PFSK-1 (cell line): ENCODE measurements around the gene TOP2B.

Source experiments
- FOXP2 ChIP-seq: optimal IDR thresholded peaks from 2 replicates; pipeline ENCODE3; 2011; ENCODE audit warnings: borderline replicate concordance, control low read depth, inconsistent platforms; ENCODE audit not compliant: insufficient read depth; ENCODE audit errors: extremely low read length, extremely low read depth
- POLR2AphosphoS5 ChIP-seq: IDR thresholded peaks from 2 replicates; pipeline ENCODE4 v1.6.1; 2012; ENCODE audit warnings: low read depth, mild to moderate bottlenecking, control low read depth, low read length, moderate library complexity
- SIN3A ChIP-seq: IDR thresholded peaks from 2 replicates; pipeline ENCODE4 v1.6.1; 2012; ENCODE audit warnings: mild to moderate bottlenecking, low read length, moderate library complexity, borderline replicate concordance; ENCODE audit not compliant: insufficient read depth
- TAF1 ChIP-seq: IDR thresholded peaks from 2 replicates; pipeline ENCODE4 v1.6.1; 2012; ENCODE audit warnings: low read length, control low read depth, borderline replicate concordance; ENCODE audit not compliant: insufficient read depth
- TF ChIP-seq, protein P1 (sequence below), 2 experiments: IDR thresholded peaks; 2 replicates each; pipeline versions ENCODE4 v1.6.1 to v1.8.0; 2011 to 2012; ENCODE audit warnings: low read depth in 2 of 2, low read length in 2 of 2, control low read depth in 1 of 2, inconsistent platforms in 1 of 2, mild to moderate bottlenecking in 1 of 2, moderate library complexity in 1 of 2; ENCODE audit not compliant: insufficient read depth in 1 of 2

Gene TOP2B

DNA sequence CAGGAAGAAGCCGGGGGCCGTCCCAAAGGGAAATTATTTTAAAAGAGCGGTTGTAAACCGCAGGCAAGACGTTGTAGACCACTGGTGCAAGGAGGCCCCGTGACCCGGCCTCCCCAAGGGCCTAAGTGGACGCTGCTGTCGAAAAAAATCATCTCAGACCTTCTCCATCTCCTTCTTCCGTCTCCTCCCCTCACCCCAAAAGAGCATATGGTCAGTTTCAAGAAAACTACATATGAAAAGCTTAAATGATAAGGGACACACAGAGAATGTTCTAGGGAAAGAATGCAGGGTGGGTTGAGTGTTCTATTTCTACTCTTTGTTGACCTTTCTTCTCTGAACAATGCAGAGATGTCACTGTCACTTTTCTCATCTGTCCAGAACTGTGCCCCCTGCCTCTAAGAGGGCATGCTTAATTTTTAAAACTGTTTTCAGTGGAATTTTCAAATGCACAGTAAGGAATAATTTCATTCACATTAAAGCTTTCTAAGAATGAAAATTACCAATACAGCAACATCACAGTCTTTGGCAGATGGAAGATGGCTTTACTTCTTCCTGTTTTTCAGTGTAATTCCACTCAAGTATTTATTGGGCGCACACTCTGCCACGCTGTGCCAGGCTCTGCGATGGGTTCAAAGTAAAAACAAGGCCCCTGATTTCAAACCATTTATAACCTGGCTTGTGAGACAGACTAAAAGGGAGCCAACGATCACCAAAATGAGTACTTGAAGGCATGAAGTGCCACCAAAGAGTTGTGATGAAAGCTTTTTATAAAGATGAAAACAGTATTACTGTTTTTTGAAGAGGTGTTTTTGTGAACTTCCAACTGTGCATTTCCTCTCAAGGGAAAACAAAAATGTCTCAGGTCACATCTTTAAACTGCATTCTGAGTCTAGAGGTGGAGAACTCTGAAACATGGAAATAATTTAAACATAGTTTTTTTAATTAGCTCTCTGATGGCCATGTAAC, 891 bp upstream of the TOP2B start:
- TF ChIP-seq SIN3A = no peak
- no peak for TF ChIP-seq POLR2AphosphoS5

DNA sequence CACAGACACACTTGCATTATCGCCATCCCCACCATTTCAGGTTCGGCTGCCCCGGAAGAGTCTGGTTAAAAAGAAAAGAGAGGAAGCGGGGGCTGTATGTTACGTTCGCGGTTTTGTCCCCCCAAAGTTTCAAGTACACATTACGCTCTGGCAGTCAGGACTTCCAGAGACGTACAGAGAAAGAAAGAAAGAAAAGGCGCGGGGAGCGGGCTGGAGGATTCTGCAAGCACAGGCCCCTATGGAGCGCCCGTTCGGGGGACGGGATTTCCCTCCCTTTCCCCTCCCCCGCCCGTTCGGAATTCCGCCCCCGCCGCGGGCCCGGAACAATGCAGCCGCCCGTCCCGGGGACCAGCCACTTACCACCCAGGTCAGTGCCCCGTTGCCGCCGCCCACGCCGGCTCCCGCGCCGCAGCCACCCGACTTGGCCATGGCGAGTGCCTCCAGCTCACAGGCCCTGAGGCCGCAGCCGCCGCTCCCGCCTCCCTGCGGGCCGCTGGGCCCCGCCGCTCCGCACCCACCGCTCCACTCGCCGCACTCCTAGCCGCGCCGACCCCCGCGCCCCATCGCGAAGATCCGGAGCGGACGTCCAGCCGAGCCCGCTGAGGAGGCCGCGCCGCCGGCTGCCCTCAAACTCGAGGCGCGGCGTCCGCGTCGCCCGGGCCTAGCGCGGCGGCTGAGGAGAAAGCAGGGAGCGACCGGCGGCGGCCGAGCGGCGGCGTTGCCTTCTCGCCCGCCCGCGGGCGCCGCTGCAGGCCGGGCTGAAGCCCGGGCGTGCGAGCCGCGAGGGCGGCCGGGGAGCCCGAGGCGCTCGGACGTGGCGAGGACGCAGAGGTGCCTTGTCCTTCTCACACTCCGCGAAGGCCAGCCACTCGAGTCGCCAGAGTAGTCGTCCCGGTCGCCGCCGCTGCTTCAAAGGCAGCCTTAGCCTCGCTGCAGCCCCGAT, 567 bp downstream of the TOP2B start:
- TF ChIP-seq, protein P1, sequence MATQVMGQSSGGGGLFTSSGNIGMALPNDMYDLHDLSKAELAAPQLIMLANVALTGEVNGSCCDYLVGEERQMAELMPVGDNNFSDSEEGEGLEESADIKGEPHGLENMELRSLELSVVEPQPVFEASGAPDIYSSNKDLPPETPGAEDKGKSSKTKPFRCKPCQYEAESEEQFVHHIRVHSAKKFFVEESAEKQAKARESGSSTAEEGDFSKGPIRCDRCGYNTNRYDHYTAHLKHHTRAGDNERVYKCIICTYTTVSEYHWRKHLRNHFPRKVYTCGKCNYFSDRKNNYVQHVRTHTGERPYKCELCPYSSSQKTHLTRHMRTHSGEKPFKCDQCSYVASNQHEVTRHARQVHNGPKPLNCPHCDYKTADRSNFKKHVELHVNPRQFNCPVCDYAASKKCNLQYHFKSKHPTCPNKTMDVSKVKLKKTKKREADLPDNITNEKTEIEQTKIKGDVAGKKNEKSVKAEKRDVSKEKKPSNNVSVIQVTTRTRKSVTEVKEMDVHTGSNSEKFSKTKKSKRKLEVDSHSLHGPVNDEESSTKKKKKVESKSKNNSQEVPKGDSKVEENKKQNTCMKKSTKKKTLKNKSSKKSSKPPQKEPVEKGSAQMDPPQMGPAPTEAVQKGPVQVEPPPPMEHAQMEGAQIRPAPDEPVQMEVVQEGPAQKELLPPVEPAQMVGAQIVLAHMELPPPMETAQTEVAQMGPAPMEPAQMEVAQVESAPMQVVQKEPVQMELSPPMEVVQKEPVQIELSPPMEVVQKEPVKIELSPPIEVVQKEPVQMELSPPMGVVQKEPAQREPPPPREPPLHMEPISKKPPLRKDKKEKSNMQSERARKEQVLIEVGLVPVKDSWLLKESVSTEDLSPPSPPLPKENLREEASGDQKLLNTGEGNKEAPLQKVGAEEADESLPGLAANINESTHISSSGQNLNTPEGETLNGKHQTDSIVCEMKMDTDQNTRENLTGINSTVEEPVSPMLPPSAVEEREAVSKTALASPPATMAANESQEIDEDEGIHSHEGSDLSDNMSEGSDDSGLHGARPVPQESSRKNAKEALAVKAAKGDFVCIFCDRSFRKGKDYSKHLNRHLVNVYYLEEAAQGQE (IDR thresholded peaks at IDR 0.05; ENCODE audit: insufficient read depth in 1 of 2, low read depth in 2 of 2, low read length in 2 of 2) = no peak
- TF ChIP-seq TAF1 (no peak), SIN3A (no peak; the same call in 1 of the 2 replicates), POLR2AphosphoS5 (no peak), FOXP2 (no peak)

DNA sequence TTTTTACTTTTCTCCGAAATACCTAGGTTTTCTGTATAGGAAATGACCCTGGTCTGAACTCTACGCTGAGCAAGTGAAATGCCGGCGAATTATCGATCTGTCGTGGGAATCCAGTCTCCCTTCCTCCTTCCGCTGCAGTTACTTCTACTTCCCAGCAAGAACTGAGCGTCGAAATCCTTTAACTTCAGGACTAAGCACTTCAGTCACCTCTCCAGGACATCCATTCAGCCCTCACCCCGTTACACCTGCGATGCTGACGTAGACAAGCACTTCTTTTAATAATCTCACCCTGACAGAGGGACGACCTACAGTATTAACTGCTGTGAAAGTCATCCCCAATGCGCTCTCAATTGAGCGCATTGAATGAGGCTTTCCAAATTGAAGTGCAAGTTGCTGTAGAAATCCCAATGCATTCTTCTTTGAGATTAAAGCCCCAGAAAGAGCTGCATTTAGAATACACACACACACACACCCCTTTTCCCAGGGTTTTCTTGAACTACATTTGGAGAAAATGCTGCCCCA, 1.3 kb downstream of the TOP2B start:
- TF ChIP-seq TAF1 = no peak
- TF ChIP-seq FOXP2 = no peak
- TF ChIP-seq SIN3A = no peak
- TF ChIP-seq POLR2AphosphoS5 = no peak
- TF ChIP-seq, protein P1 (IDR thresholded peaks at IDR 0.05; ENCODE audit: insufficient read depth in 1 of 2, low read depth in 2 of 2, low read length in 2 of 2) = no peak

DNA sequence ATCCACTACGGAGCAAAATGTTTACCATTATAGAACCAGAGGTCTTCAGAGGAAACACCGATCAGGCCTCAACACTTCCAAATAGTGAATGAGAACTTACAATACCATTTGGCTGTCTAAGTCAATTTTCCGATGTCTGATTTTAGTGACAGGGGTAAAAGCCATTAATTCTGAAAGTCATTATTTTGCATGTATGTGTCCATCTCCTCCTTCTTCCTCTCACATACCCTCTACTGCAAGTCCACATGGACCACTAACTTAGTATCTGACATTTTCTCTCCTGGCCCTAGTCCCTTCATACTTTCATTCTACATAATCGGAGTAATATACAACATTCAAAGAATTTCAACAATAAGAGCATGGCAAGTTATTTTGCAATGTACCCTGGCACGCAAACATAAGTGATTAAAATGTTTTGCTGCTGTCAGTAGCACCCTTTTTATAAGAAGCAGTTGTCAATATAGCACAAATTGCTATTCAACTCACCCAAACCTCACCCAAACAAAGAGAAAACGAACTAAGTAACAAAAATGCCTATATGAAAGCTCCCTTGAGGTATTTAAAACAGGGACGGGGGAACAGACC, 1.9 kb downstream of the TOP2B start:
- TF ChIP-seq FOXP2 = no peak
- TF ChIP-seq SIN3A = no peak

DNA sequence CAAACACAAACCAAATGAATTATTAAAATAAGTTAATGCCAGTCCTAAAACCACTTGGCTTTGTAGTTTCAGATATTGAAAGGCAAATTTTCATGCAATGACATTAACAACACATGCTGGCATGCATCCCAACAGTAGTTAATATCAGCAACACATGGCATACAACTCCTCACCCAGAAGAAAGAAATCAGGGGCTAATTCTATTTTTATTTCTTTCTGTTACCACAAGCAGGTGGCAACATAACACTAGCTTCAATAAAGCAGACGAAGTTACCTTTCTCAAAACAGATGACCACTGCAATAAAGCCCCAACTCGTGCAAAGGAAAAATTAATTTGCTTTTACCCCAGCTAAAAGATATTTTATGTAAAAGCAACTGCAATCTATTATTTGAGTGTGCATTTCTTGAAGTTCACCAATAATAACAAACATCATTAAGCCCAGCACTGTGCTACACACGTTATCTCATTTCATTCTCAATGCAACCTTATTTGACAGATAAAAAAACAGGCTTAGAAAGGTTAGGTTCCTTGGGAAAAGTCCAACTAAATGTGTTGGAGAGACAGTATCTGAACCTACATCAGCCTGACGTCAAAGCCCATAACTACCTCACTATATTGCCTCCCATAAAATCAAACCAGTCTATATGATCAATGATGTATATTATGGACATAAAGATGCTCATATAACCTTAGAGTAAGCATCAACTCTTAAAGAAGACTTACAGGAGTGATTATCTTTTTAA, 2.8 kb downstream of the TOP2B start:
- TF ChIP-seq TAF1 (no peak), SIN3A (no peak), FOXP2 (no peak)
- TF ChIP-seq, protein P1 (IDR thresholded peaks at IDR 0.05; ENCODE audit: insufficient read depth in 1 of 2, low read depth in 2 of 2, low read length in 2 of 2) = no peak
